ENCODE measurements around the gene HECTD4.

Gene HECTD4

GRCh38 chr12:112322441-112322840 is 59.8 kb downstream of the HECTD4 start:
- DNase-seq (ENCODE audit: low read depth): no peak

DNA sequence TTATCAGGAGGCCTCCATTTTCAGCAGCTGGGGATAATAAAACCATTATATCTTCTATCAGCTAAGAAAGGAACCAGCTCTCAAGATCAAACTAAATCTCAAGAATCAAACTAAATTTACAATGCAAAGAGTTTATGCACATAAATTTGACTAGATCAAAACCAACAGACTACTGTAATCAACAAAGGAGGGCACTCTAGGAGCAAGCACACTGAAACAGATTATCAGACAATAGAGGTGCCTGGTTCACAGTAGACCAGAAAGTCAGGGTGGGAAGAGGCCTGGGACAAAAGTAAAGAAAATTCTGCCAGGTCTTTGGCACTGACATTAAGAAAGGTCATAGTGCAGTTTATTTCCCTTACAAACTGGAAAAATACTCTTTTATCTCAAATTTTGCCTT is 61.0 kb downstream of the HECTD4 start:
- DNase-seq (ENCODE audit: low read depth): no peak

DNA sequence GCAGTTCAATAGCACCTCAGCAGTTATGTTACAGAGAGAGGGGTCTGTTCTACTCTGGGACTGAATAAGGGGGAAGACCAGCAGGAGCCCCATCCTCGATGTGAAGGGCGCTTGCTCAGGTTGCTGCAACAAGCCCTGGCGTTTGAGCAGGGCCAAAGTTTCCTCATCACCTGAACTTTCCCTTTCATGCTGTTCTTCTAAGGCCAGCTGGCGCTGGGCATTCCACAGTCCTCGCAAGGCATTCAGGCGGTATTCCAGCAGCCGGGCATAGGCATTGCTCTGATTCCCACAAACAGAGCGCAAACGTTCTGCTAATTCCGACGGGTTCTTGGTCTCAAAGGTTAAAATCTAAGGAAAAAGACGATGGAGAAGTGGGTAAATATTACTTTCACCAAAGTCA is 62.8 kb downstream of the HECTD4 start:
- no peak for DNase-seq (ENCODE audit: low read depth)

DNA sequence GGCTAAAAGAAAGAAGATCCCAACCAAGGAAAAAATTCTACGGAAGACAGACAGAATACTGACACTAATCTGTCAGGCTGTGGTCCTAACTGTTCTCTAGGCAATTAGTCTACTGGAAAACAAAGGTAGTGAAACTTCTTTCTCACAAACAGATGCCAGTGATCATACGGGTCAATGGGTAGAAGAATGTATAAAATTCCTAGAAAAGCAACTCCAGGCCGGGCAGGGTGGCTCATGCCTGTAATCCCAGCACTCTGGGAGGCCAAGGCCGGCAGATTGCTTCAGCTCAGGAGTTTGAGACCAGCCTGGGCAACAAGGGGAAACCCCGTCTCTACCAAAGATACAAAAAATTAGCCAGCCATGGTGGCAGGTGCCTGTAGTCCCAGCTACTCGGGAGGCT is 64.8 kb downstream of the HECTD4 start:
- no peak for DNase-seq (ENCODE audit: low read depth)

DNA sequence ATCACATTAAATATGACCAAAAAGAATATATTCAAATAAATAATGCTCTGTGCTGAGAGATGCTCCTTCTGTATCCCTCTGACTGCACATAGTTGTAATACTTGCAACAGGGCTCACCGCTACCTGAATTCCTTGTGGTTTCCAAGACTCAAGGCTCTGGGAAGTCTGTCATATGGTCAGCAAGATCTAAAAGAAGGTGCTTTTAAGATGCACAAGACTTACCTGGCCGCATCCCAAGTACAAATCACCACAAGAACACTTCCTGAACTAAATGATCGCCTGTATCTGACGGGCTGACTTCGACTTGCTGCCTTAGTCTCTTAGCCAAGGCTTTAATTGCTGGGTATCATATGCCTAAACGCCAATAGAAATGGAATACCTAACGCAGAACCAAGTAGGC is 67.2 kb downstream of the HECTD4 start:
- no peak for DNase-seq (ENCODE audit: low read depth)

DNA sequence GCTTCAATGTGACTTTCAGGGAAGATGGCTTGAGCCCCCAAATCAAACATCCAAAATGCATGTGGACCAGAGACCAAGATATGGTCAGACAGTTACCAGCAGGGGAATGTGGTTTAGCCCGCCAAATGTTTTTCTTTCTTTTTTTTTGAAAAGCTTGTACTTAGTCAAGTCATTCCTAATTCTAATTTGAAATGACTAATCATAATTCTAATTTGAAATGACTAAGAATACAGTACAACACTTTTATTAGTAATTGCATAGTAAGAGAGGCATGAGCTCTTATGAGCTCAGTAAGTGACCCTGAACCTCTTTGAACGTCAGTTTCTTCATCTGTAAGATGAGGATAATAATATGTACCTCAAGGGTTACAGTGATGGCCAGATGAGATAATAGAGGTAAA is 72.4 kb downstream of the HECTD4 start:
- DNase-seq (ENCODE audit: low read depth): no peak

- DNase-seq (ENCODE audit: low read depth): no peak
Measured at GRCh38 chr12:112308652-112309051, 73.6 kb downstream of the HECTD4 start.

GRCh38 chr12:112308161-112308560 is 74.1 kb downstream of the HECTD4 start:
- DNase-seq (ENCODE audit: low read depth): no peak

DNA sequence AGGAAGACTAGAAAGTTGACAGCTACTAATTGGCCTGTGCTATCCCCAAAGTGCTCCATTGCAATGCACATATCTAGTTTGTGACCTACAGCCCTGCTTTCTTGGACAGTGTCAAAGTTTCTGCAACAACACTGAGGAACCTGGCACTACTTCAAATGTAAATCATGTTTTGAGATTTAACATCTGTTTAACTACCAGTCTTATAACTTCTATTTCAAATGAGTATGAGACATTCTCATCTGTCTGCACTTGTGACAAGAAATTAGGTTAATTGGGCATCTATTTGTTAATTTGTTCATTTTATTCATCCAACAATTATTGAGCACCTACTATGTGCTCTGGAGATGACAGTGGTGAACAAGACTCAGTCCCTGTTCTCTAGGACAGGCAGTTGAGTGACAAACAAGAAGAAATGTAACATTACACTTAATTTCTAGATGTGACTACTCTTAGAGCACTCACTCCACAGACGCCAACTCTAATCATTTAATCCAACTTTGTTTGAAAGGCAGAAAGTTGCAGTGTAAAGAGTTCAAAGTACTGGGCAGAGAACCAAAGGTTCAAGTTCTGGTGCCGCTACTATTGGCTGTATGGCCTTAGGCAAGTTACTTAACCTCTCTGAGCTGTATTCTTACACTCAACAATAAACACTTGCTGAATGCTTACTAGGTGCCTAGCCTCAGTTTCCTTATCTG is 74.8 kb downstream of the HECTD4 start:
- no peak for DNase-seq (ENCODE audit: low read depth)

DNA sequence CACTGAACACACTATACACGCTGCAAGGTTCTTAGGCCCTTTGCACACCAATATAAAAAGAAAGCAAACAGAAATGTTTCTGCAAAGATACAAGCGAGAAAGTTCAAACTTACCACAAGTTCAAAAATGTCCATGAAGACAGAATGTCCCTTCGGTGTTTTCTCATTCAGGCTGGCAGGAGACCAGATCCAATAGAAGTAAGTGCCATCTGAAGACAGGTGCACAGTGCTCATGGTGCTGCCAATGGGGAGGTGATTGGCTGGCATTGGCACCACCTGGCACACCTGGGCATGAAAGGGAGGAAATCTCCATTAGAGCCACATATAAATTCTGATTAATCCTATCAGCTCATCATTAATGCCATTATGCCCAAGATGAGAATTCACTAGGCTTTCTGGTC is 76.3 kb downstream of the HECTD4 start:
- DNase-seq (ENCODE audit: low read depth): no peak

DNA sequence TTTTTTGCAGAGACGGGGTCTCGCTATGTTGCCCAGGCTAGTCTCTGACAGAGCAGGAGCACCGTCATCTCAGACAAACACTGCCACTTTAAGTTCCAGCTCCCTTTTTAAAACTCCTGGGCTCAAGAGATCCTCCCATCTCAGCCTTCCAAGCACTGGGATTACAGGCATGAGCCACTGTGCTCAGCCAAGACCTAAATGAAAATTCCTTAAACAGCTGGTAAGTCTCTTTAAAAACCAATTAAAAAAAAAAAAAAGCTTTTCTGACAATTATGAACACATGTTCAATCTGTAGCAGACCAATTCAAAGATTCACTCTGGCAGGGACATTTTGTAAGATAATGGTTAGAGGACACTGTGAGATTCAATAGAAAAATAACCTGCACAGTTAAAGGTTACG is 77.8 kb downstream of the HECTD4 start:
- DNase-seq (ENCODE audit: low read depth): no peak

- no peak for DNase-seq (ENCODE audit: low read depth)
Measured at GRCh38 chr12:112303799-112304198, 78.4 kb downstream of the HECTD4 start.

GRCh38 chr12:112303004-112303403 is 79.2 kb downstream of the HECTD4 start:
- DNase-seq (ENCODE audit: low read depth): peak; percentile 5

DNA sequence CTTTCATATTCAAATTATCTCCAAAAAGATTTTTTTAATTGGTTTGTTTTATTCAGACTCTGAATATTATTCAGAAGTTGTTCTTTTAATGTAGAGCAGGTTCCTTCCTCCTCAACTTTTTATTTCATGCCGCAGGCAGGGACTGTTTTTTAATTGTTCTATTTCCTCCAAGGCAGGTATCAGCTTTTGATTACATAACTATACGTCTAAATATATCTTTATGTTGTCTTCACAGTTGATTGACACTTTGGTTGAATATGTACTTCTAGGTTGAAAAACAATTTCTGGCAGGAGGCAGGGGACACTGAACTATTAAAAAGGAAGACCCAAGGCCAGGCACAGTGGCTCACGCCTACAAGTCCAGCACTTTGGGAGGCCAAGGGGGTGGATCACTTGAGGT is 82.5 kb downstream of the HECTD4 start:
- DNase-seq (ENCODE audit: low read depth): no peak

DNA sequence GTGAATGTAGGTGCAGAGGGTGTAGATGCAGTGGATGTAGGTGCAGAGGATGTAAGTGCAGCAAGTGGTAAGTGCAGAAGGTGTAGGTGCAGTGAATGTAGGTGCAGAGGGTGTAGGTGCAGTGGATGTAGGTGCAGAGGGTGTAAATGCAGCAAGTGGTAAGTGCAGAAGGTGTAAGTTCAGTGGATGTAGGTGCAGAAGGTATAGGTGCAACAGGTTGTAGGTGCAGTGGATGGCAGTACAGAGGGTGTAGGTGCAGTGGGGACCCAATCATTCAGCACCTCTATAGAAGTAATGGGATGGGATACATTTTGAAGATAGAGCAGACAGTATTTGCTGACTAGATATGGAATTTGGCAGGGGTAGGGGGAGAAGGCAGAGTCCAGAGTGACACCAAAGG is 85.0 kb downstream of the HECTD4 start:
- no peak for DNase-seq (ENCODE audit: low read depth)

- DNase-seq (ENCODE audit: low read depth): no peak
Measured at GRCh38 chr12:112296183-112296582, 86.0 kb downstream of the HECTD4 start.

GRCh38 chr12:112294793-112295192 is 87.4 kb downstream of the HECTD4 start:
- no peak for DNase-seq (ENCODE audit: low read depth)

- no peak for DNase-seq (ENCODE audit: low read depth)
Measured at GRCh38 chr12:112288638-112289037, 93.6 kb downstream of the HECTD4 start.

DNA sequence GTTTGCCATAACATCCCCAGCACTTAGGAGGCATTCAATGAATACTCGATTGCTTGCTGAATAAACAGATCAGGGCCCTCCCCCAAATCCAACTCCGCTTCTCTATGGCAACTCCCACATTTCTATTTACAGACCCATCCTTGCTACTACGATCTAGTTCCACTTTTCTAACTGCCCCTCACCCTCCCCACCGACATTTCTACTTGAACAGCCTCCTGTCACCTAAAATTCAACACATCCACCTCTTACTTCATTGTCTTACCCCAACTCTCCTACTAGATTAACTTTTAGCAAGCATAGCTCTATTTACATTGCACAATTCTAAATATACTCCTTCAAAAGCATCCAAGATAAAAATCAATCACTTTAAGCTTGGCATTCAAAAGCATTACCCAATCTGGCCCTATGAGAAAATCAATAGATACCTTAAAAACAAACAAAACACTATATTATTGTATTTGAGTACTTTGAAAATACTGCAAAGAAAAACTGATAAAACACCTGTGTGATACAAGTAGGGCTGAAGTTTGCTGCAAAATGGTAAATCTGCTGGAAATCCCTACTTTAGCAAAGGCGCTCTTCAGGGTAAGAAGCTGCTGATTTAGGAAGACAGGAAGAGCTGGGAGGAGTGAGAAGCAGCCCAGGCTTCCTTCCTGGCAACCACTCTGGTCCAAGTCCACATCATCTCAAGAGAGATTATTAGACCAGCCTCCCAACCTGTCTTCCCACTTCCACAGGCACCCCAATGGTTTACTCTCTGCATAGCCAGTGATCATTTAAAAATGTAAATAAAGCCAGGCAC is 96.4 kb downstream of the HECTD4 start:
- no peak for DNase-seq (ENCODE audit: low read depth)

DNA sequence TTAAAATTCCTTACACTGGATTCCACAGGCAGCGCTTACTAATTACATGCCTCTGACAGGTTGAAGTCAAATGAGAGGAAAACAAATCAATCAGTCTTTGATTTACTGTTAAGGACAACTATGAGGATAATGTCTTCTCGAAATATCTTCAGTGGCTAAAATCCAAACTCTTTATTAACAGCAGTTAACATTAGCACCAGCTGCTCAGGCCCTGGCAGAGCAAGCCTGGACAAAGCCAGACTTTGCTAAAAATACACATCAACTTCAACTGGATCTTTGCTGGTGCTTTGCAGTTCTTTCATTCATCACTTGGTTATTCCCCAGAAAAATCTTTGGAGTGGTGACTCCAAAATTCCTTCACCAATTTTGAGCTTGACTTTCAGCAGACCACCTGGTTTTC is 98.7 kb downstream of the HECTD4 start:
- DNase-seq (ENCODE audit: low read depth): no peak

- DNase-seq (ENCODE audit: low read depth): no peak
Measured at GRCh38 chr12:112282920-112283319, 99.3 kb downstream of the HECTD4 start.

GRCh38 chr12:112275836-112276235 is 106.4 kb downstream of the HECTD4 start:
- DNase-seq (ENCODE audit: low read depth): no peak

- no peak for DNase-seq (ENCODE audit: low read depth)
Measured at GRCh38 chr12:112275207-112275606, 107.0 kb downstream of the HECTD4 start.

DNA sequence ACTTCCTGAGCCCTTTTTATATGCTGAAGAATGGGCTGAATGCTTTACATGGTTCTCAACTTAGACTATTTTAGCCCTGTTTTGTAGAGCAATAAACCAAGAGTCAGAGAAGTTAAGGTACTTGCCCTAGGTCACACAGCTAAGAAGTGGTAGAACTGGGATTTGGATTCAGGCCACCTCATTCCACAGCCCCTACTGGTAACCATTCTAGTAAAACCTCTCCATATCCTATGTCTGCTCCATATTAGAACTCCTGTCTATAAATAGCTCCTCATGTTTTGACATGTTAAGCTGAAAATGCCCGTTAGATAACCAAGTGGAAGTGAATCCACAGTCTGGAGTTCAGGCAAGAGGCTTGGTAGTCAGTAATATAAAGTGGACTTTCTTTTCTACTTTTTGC is 111.6 kb downstream of the HECTD4 start:
- no peak for DNase-seq (ENCODE audit: low read depth)

All from stimulated activated CD8-positive, alpha-beta memory T cell treated with anti-CD3 and anti-CD28 coated beads, Interleukin-7, amount 100 ng/mL, for 24 hours (primary cell).